ENCODE results near the gene IRF2BPL. TPM values are rescaled to one million over a fixed set of nuclear protein-coding genes. Genes with fewer than 3 reads are reported as not detected.
"Not testable (repeated sequence)": the region's sequence is repeated elsewhere in the genome, so short reads cannot be mapped to it uniquely, and the experiment has no call there.

IRF2BPL gene
- total and polyA plus RNA-seq, 7 donors = 3.8 to 26.3 (median 9.7) TPM

GRCh38 chr14:77023001-77023996, 5.2 kb downstream of the IRF2BPL start:
- Histone ChIP-seq H3K27me3 (ENCODE audit: insufficient read depth in 3 of 3, low read length in 2 of 3) (no peaks in the 10 kb centered on the region), H3K9me3 (no peaks in the 10 kb centered on the region), H3K4me1 (peaks cover 40% of the 10 kb centered on the region), H3K27ac (peak overlapping the region; percentile 82), H3K36me3 (ENCODE audit: insufficient read depth in 1 of 2, low read depth in 1 of 2) (peaks cover 0 to 20% of the 10 kb centered on the region in 2 donors), H3K4me3 (peak overlapping the region; percentile 91)
- DNase-seq (no peak), ATAC-seq (peak; percentile 59 to 68 (median 64))
- intact Hi-C loops (cut with DNase I) = loop anchor here in 1 of 2 donors (10.0 kb wide), 1 partner anchor 108 kb away; no protein-coding TSS in a partner anchor
- no peak for TF ChIP-seq CTCF (IDR thresholded peaks at IDR 0.05)
- 28 to 42% (median 29%) methylated on average over 17 of the region's 17 CpGs for WGBS, 3 donors

- Histone ChIP-seq H3K27me3 (ENCODE audit: insufficient read depth in 3 of 3, low read length in 2 of 3) (no peaks in the 10 kb centered on the region), H3K27ac (peak overlapping the region; percentile 82), H3K9me3 (no peaks in the 10 kb centered on the region), H3K4me1 (peaks cover 40% of the 10 kb centered on the region), H3K36me3 (ENCODE audit: insufficient read depth in 1 of 2, low read depth in 1 of 2) (peaks cover 0 to 20% of the 10 kb centered on the region in 2 donors), H3K4me3 (peak overlapping the region; percentile 91)
- DNase-seq = no peak
- WGBS, 3 donors = 36 to 56% (median 39%) methylated on average over 9 of the region's 9 CpGs
- intact Hi-C loops (cut with DNase I) = loop anchor here in 1 of 2 donors (10.0 kb wide), 1 partner anchor 108 kb away; no protein-coding TSS in a partner anchor
- no peak for TF ChIP-seq CTCF (IDR thresholded peaks at IDR 0.05)
- ATAC-seq = peak in 1 of 4 donors; percentile 28
Observed at GRCh38 chr14:77022236-77022852, 6.2 kb downstream of the IRF2BPL start.

GRCh38 chr14:77021424-77021823, 7.1 kb downstream of the IRF2BPL start:
- H3K27me3 ChIP-seq (ENCODE audit: insufficient read depth in 3 of 3, low read length in 2 of 3); ATAC-seq; H3K9me3 ChIP-seq; H3K4me3 ChIP-seq; DNase-seq: not testable (repeated sequence)
- Histone ChIP-seq H3K27ac (peak overlapping the region; percentile 82), H3K4me1 (peaks cover 40% of the 10 kb centered on the region), H3K36me3 (ENCODE audit: insufficient read depth in 1 of 2, low read depth in 1 of 2) (peaks cover 0 to 20% of the 10 kb centered on the region in 2 donors)
- 90 to 97% (median 90%) methylated on average over 11 of the region's 11 CpGs for WGBS, 3 donors
- intact Hi-C loops (cut with DNase I) = loop anchor here in 1 of 2 donors (10.0 kb wide), 1 partner anchor 107 kb away; no protein-coding TSS in a partner anchor

- no peaks in the 10 kb centered on the region for H3K9me3 ChIP-seq
- no peak overlapping the region for H3K4me3 ChIP-seq
- ATAC-seq (no peak), DNase-seq (no peak)
- no peaks in the 10 kb centered on the region for H3K36me3 ChIP-seq (ENCODE audit: insufficient read depth in 1 of 2, low read depth in 1 of 2)
- intact Hi-C loops (cut with DNase I) = no loop called here
- no peaks in the 10 kb centered on the region for H3K27me3 ChIP-seq (ENCODE audit: insufficient read depth in 3 of 3, low read length in 2 of 3)
- no peak overlapping the region for H3K27ac ChIP-seq
- TF ChIP-seq CTCF (IDR thresholded peaks at IDR 0.05) = no peak
- WGBS, 3 donors = 96 to 98% (median 97%) methylated on average over 3 of the region's 3 CpGs
- H3K4me1 ChIP-seq = peaks cover 35% of the 10 kb centered on the region
Observed at GRCh38 chr14:77018785-77019184, 9.7 kb downstream of the IRF2BPL start.

GRCh38 chr14:77017666-77018065, 10.8 kb downstream of the IRF2BPL start:
- no peak for TF ChIP-seq CTCF (IDR thresholded peaks at IDR 0.05)
- DNase-seq (no peak), ATAC-seq (peak in 1 of 4 donors; percentile 23)
- peaks cover 26% of the 10 kb centered on the region for H3K4me1 ChIP-seq
- intact Hi-C loops (cut with DNase I) = no loop called here
- WGBS, 3 donors = 49 to 76% (median 53%) methylated on average over 2 of the region's 2 CpGs
- no peaks in the 10 kb centered on the region for H3K27me3 ChIP-seq (ENCODE audit: insufficient read depth in 3 of 3, low read length in 2 of 3)
- H3K36me3 ChIP-seq (ENCODE audit: insufficient read depth in 1 of 2, low read depth in 1 of 2) = no peaks in the 10 kb centered on the region
- H3K27ac ChIP-seq = no peak overlapping the region
- H3K9me3 ChIP-seq = no peaks in the 10 kb centered on the region
- no peak overlapping the region for H3K4me3 ChIP-seq
